Cortex of kidney (tissue), 1 donor: Measurements from ENCODE around the gene MPZL1.
"Not testable (repeated sequence)": the region's sequence is repeated elsewhere in the genome, so short reads cannot be mapped to it uniquely, and the experiment has no call there.

ENCODE experiments used
- DNase-seq: peaks from one replicate; lab custom pipeline; 2025; lab: John Stamatoyannopoulos, UW

MPZL1 gene

DNA sequence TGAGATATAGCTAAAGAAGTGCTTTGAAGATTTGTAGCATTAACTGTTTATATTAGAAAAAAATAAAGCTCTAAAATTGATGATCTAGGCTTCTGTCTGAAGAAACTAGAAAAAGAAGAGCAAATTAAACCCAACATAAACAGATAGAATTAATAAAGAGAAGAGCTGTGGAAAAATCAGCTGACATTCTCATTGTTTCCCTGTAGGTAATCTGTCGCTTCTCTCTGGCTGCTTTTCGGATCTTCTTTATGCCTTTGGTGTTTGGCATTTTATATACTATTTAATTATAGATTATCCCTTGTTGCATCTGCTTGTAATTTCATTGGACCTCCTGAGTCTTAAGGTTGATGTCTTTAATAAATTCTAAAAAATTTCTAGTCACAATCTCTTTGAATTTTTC is 59.8 kb downstream of the MPZL1 start:
- no peak for DNase-seq

DNA sequence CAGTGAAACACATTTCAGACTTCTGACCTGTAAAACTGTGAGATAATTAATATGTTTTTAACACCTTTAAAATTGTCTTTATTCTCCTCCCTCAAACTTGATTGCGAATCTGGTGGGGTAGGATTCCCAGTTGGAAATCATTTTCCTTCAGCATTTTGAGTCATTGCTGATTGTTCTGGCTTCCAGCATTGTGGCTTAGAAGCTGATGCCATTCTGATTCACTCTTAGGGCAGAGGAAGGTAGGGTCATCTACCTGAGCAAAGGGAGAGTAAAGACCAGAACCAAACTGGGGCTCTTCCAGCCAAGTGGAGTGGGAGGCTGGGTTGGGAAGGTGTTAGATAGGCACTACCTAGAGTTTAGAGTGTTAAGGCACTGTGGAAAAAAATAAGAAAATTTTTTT is 61.2 kb downstream of the MPZL1 start:
- no peak for DNase-seq

DNA sequence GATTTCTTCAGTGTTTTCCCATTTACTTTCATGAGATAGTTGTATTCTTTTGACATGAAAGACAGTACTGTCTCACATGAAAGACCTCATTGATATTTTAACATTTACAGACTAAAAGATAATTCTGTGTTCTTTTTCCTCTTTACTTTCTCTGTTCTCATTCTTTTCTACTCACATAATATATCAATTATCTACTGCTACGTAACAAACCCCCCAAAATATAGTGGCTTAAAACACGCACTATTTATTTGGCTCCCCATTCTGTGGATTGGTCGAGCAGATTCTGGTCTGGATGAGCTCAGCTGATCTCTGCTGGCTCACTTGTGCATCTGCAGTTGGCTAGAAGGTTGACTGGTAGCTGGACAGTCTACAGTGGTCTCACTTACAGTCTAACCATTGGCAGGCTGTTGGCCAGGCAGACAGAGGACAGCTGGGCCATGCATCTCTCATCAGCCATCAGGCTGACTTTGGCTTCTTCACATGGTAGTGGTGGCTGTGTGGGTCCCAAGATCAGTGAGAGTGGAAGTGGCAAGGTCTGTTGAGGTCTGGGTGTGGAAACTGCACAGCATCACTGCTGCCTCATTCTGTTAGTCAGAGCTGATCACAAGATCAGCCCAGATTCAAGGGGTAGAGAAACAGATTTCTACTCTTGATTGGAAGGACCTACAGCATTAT is 63.2 kb downstream of the MPZL1 start:
- no peak for DNase-seq

DNA sequence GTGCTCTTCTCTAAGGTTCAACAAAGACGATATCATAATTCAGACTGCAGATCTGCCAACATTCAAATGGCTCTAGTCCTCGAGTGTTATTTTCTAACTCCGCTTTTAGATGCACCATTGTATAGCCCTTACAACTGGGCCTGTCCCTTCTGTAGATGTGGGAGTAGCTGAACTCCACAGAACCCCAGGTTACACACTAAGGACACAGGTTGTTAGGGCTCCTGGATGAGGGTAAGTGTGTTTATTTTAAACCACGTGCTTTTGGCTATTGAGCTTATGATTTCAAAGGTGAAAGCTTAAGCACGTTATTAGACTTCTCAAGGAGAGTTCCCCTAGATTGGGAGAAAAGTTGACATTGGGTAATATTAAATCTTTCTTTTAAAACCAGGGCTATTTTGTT is 64.7 kb downstream of the MPZL1 start:
- no peak for DNase-seq

GRCh38 chr1:167789501-167789900 is 67.7 kb downstream of the MPZL1 start:
- DNase-seq = no peak

- no peak for DNase-seq
These were observed 68.3 kb downstream of the MPZL1 start for GRCh38 chr1:167790117-167790516.

- DNase-seq = no peak
These were observed 69.8 kb downstream of the MPZL1 start for GRCh38 chr1:167791281-167792187.

DNA sequence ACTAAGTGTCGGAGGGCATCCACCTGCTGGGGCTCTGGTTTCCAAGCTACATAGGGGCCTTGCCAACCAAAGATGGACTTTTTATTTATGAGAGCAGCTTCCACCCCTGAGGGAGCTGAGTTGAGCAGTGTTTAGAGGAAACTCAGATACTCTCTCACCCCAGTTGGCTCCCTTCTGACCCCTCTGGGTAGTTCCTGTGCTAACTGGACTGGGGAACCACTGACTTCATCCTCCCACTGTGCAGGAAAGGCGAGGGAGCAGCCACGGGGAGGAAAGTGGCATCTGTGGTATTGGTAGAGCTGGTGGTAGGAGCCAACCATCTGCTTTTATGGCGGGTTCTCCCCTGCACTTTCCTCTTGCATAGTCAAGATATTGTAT is 70.4 kb downstream of the MPZL1 start:
- DNase-seq = no peak

- DNase-seq = no peak
These were observed 72.3 kb downstream of the MPZL1 start for GRCh38 chr1:167794043-167794442.

GRCh38 chr1:167795810-167796740 is 74.3 kb downstream of the MPZL1 start:
- DNase-seq = no peak

DNA sequence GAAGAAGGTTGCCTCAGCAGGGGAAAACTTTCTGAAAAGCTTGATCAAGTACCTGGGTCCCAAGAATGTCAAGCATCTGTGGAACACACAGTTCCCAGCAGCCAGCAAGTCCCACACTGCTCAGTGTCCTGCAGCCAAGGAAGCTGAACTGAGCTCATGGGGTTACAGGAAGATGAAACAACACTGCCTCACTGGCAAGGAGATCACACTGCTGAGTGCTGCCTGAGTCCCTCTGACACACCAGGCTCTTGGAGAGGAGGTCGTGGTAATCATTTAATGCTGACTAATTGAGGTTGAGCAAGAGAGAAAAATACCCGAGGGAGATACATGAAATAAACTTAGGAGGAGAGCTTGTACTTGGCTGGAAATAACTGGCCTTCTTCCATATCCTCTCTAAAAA is 75.2 kb downstream of the MPZL1 start:
- DNase-seq = no peak

- DNase-seq = no peak
These were observed 77.2 kb downstream of the MPZL1 start for GRCh38 chr1:167798952-167799351.

DNA sequence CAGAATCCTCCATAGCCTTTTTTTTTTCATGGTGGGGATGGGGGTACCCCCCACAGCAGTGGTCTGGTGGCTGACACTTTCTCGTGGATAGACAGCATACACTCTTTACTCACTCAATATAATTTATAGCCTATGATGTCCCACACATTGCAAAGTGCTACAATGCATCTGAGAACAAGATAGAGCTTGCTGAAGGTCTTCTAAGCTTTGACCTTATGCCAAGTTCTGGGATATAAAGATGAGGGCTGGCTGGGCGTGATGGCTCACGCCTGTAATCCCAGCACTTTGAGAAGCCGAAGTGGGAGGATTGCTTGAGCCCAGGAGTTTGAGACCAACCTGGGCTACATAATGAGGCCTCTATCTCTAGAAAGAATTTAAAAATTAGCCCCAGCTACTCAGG is 78.0 kb downstream of the MPZL1 start:
- DNase-seq = no peak

DNA sequence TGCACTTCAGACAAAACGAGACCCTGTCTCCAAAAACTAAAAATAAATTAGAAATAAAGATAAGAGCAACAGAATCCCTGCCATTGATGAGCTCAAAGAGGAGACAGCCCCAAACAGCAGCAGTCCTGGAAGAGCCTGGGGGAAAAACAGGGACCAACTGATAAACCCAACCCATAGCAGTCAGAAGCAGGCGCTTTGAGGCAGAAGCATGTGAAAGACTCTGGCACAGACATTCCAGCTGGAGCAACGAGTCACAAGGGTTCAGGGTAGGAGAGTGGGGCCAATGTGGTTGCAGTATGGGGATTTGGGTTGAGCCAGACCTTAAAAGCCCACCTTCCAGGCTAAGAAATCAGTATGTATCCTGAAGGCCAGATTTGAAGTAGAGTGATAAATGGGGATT is 78.5 kb downstream of the MPZL1 start:
- no peak for DNase-seq

DNA sequence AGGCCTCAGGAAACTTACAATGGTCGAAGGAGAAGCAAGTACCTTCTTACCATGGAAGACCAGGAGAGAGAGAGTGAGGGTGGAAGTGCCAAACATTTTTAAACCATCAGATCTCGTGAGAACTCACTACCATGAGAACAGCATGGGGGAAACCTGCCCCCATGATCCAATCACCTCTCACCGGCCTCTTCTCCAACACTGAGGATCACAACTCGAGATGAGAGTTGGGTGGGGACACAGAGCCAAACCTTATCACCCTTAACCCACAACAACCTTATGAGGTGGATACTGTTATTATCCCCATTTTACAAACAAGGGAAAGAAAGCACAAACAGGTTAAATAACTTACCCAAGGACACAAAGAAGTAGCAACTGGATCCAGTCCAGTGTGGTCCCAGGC is 80.5 kb downstream of the MPZL1 start:
- DNase-seq = no peak

DNA sequence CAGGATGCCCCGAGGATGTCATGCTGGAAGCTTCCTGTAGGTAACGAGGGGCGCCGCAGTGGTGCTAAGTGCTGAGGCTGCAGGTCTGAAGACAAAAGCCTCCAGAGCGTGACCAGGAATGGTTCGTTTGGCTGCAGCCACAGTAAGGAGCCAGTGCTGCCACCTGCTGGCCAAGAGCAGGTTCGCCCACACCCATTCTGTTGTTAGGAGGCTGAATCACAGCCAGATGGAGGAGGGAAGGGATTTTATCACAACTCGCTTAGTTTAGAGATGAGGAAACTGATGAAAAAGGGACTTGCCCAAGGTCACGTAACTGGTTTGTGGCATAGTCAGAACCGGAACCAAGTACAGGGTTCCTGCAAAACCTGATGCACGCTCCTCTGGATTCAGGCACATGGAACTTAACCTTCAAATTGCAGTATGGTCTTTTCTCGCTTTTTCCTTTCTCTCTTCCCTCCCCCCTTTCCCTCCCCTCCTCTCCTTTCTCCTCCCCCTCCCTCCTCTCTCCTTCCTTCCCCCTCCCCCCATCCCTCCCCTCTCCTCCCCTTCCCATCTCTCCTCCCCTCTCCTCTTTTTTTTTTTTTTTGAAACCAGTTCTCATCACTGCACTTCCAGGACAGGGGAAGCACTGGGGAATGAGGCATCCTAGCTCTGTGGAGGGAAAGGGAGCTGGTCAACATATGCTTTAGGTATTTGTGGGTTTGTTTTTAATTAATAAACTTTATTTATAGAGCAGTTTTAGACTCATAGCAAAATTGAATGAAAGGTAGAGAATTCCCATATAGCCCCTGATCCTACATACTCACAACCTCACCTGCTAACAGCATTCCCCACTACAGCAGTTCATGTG is 81.8 kb downstream of the MPZL1 start:
- no peak for DNase-seq

- no peak for DNase-seq
These were observed 83.3 kb downstream of the MPZL1 start for GRCh38 chr1:167805041-167805556.

- not testable (repeated sequence) for DNase-seq
These were observed 84.5 kb downstream of the MPZL1 start for GRCh38 chr1:167806235-167806634.

DNA sequence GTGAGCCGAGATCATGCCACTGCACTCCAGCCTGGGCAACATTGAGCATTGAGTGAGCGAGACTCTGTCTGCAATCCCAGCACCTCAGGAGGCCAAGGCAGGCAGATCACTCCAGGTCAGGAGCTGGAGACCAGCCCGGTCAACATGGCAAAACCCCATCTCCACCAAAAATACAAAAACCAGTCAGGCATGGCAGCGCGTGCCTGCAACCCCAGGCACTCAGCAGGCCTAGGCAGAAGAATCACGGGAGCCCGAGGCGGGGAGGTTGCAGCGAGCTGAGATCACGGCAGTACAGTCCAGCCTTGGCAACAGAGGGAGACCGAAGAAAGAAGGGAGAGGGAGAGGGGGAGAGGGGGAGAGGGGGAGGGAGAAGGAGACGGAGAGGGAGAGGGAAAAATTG is 84.9 kb downstream of the MPZL1 start:
- not testable (repeated sequence) for DNase-seq

- DNase-seq = no peak
These were observed 86.3 kb downstream of the MPZL1 start for GRCh38 chr1:167808104-167808503.

DNA sequence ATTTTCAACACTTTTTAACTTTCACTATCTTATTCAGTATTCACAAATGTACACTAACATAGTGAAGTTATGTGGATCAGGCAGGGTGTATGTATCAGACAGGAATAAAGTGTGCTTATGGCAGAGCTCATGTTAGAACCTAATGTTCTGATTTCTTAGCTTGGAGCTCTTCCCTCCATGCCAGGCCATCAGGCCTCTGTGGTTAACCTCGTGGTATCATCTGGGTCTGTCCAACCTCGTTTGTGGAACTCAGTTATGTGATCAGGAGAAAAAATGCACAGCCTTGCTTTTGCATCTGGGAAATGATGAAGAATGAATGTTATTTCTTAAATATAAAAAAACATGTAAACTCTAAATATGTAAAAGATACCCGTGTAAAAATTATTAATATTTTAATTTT is 86.9 kb downstream of the MPZL1 start:
- no peak for DNase-seq
